Pancreas (tissue), 10 donors: ENCODE measurements around the gene CTNNA3. TPM values are rescaled to one million over a fixed set of nuclear protein-coding genes. Genes with fewer than 3 reads are reported as not detected.

Experiments used
- ATAC-seq, 4 donors: fragments of 200-7000 bp; cut with Tn5 transposase; one replicate each; pipeline versions ENCODE4 v1.8.0 to v1.9.1; 2020; ENCODE audit warnings: mild to moderate bottlenecking in 4 of 4, moderate library complexity in 4 of 4
- DNase-seq, 6 donors: peaks; one replicate each; pipeline ENCODE4 v3.0.0-alpha.2; 2020
- FAIRE-seq: peaks from 2 replicates; lab custom pipeline; 2012; peaks lifted over from hg19 to GRCh38; lab: Jason Lieb, UNC
- H3K27ac ChIP-seq, 4 donors: fragments of 200-600 bp; sonication (generic); 1 replicate in 3 of 4; 2 replicates in 1 of 4; pipeline versions ENCODE4 v1.5.0 to v1.8.0; 2020
- H3K27me3 ChIP-seq, 4 donors: fragments of 200-600 bp; one replicate each; pipeline ENCODE4 v1.8.0; 2021
- H3K36me3 ChIP-seq, 3 donors: fragments of 200-600 bp; sonication (generic) in 1 of 3; one replicate each; pipeline versions ENCODE4 v1.5.0 to v1.8.0; 2020 to 2021
- H3K4me1 ChIP-seq, 3 donors: fragments of 200-600 bp; one replicate each; pipeline ENCODE4 v1.8.0; 2021
- H3K4me3 ChIP-seq, 4 donors: fragments of 200-600 bp; sonication (generic) in 2 of 4; one replicate each; pipeline versions ENCODE4 v1.5.0 to v1.8.0; 2020 to 2021
- H3K9me3 ChIP-seq, 4 donors: fragments of 200-600 bp; one replicate each; pipeline ENCODE4 v1.8.0; 2021
- WGBS, 2 donors: extraction: QIAGEN DNeasy Blood & Tissue Kit; methylation state at CpG; one replicate each; pipeline ENCODE4 v1.1.7; 2013; 5-methylcytosine and 5-hydroxymethylcytosine counted together
- intact Hi-C, 3 donors: fragments of 100-400 bp; cut with DNase I; formaldehyde crosslinking; loops; one replicate each; pipeline versions ENCODE4 v1.11.1 to v1.14.2; 2022
- polyA plus RNA-seq, 2 donors: library from polyadenylated mRNA; stranded (reverse); fragments of 200-250 nt; gene quantifications; one replicate each; pipeline ENCODE4 v1.2.3, GENCODE V29; 2013
- total RNA-seq, 6 donors: library from RNA; stranded (reverse); fragmentation: NEBNext Ultra II Directional in 4 of 6; extraction: Animal tissue kit (Norgen Biotek cat#: 25700) in 4 of 6; gene quantifications; one replicate each; pipeline versions ENCODE4 v1.2.1 to v1.2.4, GENCODE V29; 2021 to 2023
- TF ChIP-seq, protein P1 (sequence below), 4 donors: fragments of 200-600 bp; sonication (generic) in 3 of 4; IDR thresholded peaks; one replicate each; pipeline versions ENCODE4 v1.5.0 to v1.8.0; 2021; ENCODE audit warnings: antibody characterized with exemption in 4 of 4
- donor health status: healthy with polysubstance abuse.
- donor health status: DM: no; HTN: no; CAD: no; lungs with moderate emphysema.
- donor health status: DM: no; HTN: no; CAD: no.
- donor health status: control.
- donor health status: control.
- donor health status: Bipolar disorder and iron deficiency.
- donor health status: DM: yes; HTN: yes; CAD: no.
- donor health status: DM: no; HTN: no; CAD: no.
- donor health status: DM: no; HTN: no; CAD: no.
- donor health status: DM: yes; HTN: yes; CAD: no.

CTNNA3 gene
- total and polyA plus RNA-seq, 8 donors: 0.02 to 0.83 (median 0.21) TPM

DNA sequence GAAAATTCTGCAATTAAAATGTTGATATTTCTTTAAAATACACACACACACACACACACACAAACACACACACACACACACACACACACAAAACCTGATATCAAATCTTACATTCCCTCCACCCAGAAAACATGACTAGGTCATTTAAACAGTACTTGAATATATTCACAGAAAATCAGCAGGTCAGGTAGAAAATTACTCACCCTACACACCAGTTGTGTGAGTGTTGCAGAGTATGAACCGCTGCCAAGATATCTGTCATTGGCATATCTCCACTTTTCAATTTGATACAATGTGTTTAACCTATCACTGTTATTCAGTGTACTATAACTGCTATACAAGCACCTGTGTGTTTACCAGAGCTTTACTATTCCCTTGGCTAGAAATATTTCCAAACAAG lies 1053.8 kb downstream of the CTNNA3 start:
- Histone ChIP-seq H3K36me3 (no peaks in the 10 kb centered on the region), H3K27me3 (no peaks in the 10 kb centered on the region), H3K4me3 (no peak overlapping the region), H3K27ac (no peak overlapping the region), H3K4me1 (no peaks in the 10 kb centered on the region), H3K9me3 (no peaks in the 10 kb centered on the region)
- ATAC-seq (peak in 3 of 4 donors; percentile 37 to 50 (median 46)), DNase-seq (no peak), FAIRE-seq (no peak)
- intact Hi-C loops: no loop called here
- TF ChIP-seq, protein P1, sequence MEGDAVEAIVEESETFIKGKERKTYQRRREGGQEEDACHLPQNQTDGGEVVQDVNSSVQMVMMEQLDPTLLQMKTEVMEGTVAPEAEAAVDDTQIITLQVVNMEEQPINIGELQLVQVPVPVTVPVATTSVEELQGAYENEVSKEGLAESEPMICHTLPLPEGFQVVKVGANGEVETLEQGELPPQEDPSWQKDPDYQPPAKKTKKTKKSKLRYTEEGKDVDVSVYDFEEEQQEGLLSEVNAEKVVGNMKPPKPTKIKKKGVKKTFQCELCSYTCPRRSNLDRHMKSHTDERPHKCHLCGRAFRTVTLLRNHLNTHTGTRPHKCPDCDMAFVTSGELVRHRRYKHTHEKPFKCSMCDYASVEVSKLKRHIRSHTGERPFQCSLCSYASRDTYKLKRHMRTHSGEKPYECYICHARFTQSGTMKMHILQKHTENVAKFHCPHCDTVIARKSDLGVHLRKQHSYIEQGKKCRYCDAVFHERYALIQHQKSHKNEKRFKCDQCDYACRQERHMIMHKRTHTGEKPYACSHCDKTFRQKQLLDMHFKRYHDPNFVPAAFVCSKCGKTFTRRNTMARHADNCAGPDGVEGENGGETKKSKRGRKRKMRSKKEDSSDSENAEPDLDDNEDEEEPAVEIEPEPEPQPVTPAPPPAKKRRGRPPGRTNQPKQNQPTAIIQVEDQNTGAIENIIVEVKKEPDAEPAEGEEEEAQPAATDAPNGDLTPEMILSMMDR (IDR thresholded peaks at IDR 0.05): no peak
- WGBS, 2 donors: 39 to 49% methylated on average over 1 of the region's 1 CpG

DNA sequence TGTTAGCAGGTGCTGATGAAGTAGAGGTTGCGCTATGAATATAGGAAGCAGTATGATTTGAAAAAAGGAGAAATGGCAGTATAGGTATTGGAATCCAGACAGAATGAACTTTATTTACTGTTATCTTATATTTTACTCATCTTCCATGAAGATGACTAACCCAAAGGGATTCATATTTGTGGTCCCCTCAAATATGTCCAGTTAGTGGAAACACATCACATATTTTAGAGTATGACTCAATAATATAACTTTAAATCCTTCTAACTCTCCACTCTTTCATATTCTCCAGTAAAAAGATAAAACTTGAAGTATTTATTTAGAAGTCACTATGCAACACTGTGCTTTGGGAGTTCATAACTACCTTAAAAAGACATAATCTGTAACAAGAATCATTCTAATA lies 1056.6 kb downstream of the CTNNA3 start:
- no peak overlapping the region for H3K27ac ChIP-seq
- intact Hi-C loops: no loop called here
- no peaks in the 10 kb centered on the region for H3K36me3 ChIP-seq
- no peaks in the 10 kb centered on the region for H3K4me1 ChIP-seq
- no peak for ATAC-seq
- FAIRE-seq: no peak
- 43 to 100% methylated on average over 1 of the region's 1 CpG for WGBS, 2 donors
- H3K9me3 ChIP-seq: no peaks in the 10 kb centered on the region
- H3K27me3 ChIP-seq: no peaks in the 10 kb centered on the region
- DNase-seq: no peak
- TF ChIP-seq, protein P1 (IDR thresholded peaks at IDR 0.05): no peak
- H3K4me3 ChIP-seq: no peak overlapping the region

DNA sequence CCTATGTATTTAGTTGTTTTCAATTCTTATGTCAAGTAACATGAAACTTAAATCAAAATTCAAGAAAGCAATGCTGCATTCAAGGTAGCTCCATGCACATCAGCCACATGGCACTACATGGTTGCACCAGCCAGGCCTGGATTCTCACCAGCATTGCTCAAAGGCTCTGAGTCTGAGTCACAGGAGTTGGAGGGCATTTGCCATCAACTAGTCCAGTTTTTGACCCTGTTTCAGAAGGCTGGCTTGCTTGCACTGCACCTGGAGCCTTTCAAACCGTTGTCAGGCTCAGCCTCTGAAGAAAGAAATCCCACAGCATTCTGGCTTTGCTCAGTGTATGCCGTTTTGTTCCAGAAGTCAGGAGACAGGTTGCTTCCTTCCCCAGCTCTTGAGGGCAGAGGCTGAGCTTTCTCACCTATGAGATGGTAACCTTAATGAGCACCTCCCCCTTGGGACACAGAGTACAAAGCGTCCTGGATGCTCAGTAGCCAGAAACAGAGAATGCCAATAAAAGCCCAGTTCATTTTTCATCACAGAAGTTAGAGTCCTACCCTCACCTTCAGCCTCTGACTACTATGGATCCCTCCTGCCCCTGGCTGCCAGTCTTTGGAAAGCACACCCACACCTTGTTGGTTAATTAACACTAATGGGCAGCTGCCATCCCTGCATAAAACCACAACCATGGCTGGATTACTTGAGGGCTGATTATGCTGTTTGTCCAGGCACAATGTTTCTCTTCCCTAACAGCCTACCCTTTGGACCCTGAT lies 1058.5 kb downstream of the CTNNA3 start:
- no peaks in the 10 kb centered on the region for H3K9me3 ChIP-seq
- ATAC-seq: no peak

DNA sequence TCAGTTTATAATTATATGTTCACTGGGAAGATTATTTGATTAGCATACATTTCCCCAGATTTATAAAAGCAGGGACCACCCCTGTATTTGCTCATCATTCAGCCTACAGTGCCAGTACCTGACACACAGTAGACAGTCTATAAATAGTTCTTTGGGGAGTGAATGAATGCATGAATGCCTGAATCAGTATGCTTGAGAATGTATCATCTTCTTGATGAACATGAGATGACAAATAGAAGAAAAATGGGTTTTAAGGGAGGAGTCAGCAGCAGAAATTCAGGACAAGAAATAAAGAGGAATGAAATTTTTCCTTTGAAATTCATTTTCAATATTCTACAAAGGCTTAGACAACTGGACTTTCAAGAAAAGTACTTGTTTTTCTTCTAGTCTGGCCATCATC lies 1066.0 kb downstream of the CTNNA3 start:
- DNase-seq (no peak), ATAC-seq (no peak), FAIRE-seq (no peak)
- Histone ChIP-seq H3K27ac (no peak overlapping the region), H3K9me3 (no peaks in the 10 kb centered on the region), H3K4me3 (no peak overlapping the region), H3K36me3 (no peaks in the 10 kb centered on the region), H3K4me1 (no peaks in the 10 kb centered on the region), H3K27me3 (no peaks in the 10 kb centered on the region)
- intact Hi-C loops: no loop called here
- TF ChIP-seq, protein P1 (IDR thresholded peaks at IDR 0.05): no peak

More for the DNA sequence above, 1058.5 kb downstream of the CTNNA3 start:
- 42 to 43% methylated on average over 3 of the region's 3 CpGs for WGBS, 2 donors
- FAIRE-seq (no peak), DNase-seq (peak in 1 of 6 donors; percentile 13)
- TF ChIP-seq, protein P1 (IDR thresholded peaks at IDR 0.05): no peak
- Histone ChIP-seq H3K27me3 (no peaks in the 10 kb centered on the region), H3K27ac (no peak overlapping the region), H3K4me3 (no peak overlapping the region), H3K36me3 (no peaks in the 10 kb centered on the region), H3K4me1 (no peaks in the 10 kb centered on the region)
- intact Hi-C loops: no loop called here

DNA sequence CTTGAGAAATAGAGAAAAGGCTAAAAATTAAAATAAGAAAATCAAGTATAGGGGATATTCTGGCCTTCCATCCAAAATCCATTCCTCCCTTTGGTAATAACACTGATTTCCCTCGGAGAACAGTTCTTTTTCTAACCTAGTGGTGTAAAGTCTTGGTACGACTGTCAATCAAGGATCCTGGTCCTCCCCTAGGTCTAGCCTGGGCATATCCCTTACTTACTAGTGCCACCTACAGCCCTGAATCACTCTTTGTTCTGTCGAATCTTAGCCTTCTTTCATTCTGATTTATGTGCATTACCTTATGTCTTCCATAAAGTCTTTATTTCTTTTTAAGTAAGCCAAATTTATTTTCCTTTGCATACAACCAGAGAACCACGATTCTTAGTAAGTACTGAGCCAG lies 1068.8 kb downstream of the CTNNA3 start:
- DNase-seq (no peak), FAIRE-seq (no peak), ATAC-seq (peak; percentile 58 to 88 (median 84))
- TF ChIP-seq, protein P1 (IDR thresholded peaks at IDR 0.05): no peak
- Histone ChIP-seq H3K27ac (no peak overlapping the region), H3K27me3 (no peaks in the 10 kb centered on the region), H3K4me1 (no peaks in the 10 kb centered on the region), H3K4me3 (no peak overlapping the region), H3K36me3 (no peaks in the 10 kb centered on the region), H3K9me3 (no peaks in the 10 kb centered on the region)
- intact Hi-C loops: no loop called here
- 19 to 29% methylated on average over 4 of the region's 4 CpGs for WGBS, 2 donors
